Measurements from ENCODE around the gene ZFAND2A.
"Not testable (repeated sequence)": the region's sequence is repeated elsewhere in the genome, so short reads cannot be mapped to it uniquely, and the experiment has no call there.

Gene ZFAND2A

GRCh38 chr7:1159891-1160669 lies at the start of gene ZFAND2A:
TSS of gene ZFAND2A (minus strand) at chr7:1160196. CDS start at chr7:1158212, 1,984 bp downstream.
- DNase-seq (ENCODE audit: low spot score): peak; percentile 98

GRCh38 chr7:1209097-1209496 lies 49.1 kb upstream of the ZFAND2A start:
- no peak for DNase-seq (ENCODE audit: low spot score)

GRCh38 chr7:1205742-1206141 lies 45.7 kb upstream of the ZFAND2A start:
- DNase-seq (ENCODE audit: low spot score): not testable (repeated sequence)

GRCh38 chr7:1204460-1205140 lies 44.6 kb upstream of the ZFAND2A start:
- no peak for DNase-seq (ENCODE audit: low spot score)

GRCh38 chr7:1202914-1203313 lies 42.9 kb upstream of the ZFAND2A start:
- not testable (repeated sequence) for DNase-seq (ENCODE audit: low spot score)

DNA sequence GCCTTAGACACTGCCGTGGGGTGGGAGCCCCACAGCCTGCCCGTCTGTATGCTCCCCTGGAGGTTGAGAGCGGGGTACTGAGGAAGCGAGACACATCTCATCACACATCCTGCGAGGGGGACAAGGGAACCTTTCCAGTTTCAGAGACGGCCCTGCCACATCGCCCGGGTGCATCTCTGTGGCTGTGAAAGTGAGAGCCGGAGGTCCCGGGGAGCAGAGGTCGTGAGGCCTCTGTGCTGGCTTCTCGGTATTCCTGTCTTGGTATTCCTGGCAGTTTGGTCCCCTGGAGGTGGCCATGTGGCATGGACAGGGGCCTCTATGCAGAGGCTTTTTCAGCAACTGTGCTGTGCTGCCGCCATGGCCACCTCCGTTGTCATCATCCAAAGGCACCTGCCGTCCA lies 41.9 kb upstream of the ZFAND2A start:
- no peak for DNase-seq (ENCODE audit: low spot score)

- no peak for DNase-seq (ENCODE audit: low spot score)
Measured at GRCh38 chr7:1200045-1200444, 40.0 kb upstream of the ZFAND2A start.

- DNase-seq (ENCODE audit: low spot score): no peak
Measured at GRCh38 chr7:1197997-1198625, 38.1 kb upstream of the ZFAND2A start.

- no peak for DNase-seq (ENCODE audit: low spot score)
Measured at GRCh38 chr7:1196950-1197349, 37.0 kb upstream of the ZFAND2A start.

DNA sequence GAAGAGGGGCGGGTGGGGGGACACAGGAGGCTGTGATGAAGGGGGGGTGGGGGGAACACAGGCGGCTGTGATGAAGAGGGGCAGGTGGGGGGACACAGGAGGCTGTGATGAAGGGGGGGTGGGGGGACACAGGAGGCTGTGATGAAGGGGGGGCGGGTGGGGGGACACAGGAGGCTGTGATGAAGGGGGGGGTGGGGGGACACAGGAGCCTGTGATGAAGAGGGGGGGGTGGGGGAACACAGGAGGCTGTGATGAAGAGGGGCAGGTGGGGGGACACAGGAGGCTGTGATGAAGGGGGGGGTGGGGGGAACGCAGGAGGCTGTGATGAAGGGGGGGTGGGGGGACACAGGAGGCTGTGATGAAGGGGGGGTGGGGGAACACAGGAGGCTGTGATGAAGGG lies 36.4 kb upstream of the ZFAND2A start:
- not testable (repeated sequence) for DNase-seq (ENCODE audit: low spot score)

GRCh38 chr7:1193593-1194424 lies 33.8 kb upstream of the ZFAND2A start:
- peak; percentile 26 for DNase-seq (ENCODE audit: low spot score)

DNA sequence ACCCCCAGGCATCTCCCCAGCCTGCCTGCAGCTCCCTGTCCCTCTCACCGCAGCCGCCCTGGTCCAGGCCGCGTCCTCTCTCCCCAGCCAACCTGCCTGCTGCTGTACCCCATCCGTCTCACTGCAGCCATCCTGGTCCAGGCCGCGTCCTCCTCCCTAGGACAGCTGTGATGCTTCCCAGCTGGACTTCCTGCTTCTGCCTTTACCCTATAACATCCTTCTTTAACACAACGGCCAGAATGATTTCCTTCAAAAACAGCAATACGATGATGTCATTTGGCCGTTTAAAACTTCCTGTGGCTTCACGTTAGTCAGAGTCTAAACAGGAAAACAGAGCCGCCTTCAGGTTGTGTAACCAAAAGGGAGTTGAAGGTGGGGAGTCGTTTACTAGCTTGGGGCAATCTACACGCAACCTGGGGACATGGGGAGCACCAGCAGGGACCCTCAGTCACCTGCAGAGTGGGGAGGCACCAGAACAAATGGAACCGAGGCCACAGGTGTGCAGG lies 32.2 kb upstream of the ZFAND2A start:
- DNase-seq (ENCODE audit: low spot score): peak; percentile 35

GRCh38 chr7:1189986-1190772 lies 30.2 kb upstream of the ZFAND2A start:
- no peak for DNase-seq (ENCODE audit: low spot score)

- no peak for DNase-seq (ENCODE audit: low spot score)
Measured at GRCh38 chr7:1188720-1189294, 28.8 kb upstream of the ZFAND2A start.

DNA sequence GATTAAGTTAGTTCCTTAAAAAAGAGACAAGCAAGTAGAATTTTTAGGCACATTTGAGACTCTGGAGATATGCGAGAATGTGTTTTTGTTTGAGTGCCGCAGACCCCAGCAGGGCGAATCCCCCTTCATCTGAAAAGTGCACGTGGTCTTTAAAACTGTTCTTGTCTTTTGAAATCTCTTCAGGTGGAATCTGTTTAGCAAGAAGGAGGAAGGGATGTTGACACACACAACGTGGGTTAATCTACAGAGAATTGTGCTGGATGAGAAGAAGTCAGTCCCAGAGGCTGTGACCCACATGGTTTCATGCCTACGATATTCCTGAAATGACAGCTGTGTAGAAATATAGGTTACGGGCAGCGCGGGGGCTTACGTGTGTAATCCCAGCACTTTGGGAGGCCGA lies 27.1 kb upstream of the ZFAND2A start:
- DNase-seq (ENCODE audit: low spot score): no peak

DNA sequence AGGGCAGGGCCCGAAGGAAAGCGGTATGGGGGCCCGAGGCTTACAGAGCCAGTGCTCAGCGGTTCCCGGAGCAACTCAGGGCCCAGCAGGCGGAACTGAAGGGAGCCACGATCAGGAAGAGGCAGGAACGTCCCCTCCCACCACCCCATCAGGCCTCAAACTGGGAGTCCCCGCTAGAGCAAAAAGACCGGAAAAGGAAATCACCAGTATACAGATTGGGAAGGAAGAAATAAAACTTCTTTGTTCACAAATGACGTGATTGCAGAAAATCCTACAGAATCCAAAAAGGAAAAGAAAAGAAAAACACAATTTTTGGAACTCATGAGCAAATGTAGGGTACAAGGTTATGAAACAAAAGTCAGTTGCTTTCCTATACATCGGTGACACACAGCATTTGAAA lies 21.6 kb upstream of the ZFAND2A start:
- DNase-seq (ENCODE audit: low spot score): no peak

GRCh38 chr7:1181031-1181430 lies 21.0 kb upstream of the ZFAND2A start:
- DNase-seq (ENCODE audit: low spot score): no peak

GRCh38 chr7:1176891-1177373 lies 16.9 kb upstream of the ZFAND2A start:
- DNase-seq (ENCODE audit: low spot score): peak; percentile 75

- peak; percentile 78 for DNase-seq (ENCODE audit: low spot score)
Measured at GRCh38 chr7:1175967-1176851, 16.2 kb upstream of the ZFAND2A start.

- DNase-seq (ENCODE audit: low spot score): no peak
Measured at GRCh38 chr7:1175597-1175966, 15.6 kb upstream of the ZFAND2A start.
